Measurements from ENCODE around the gene PLA1A. TPM values are rescaled to one million over a fixed set of nuclear protein-coding genes. Genes with fewer than 3 reads are reported as not detected.

The PLA1A gene
- total RNA-seq, 4 donors from 2014 or later = 0.70 to 4.1 (median 0.85) TPM; not detected in 1

DNA sequence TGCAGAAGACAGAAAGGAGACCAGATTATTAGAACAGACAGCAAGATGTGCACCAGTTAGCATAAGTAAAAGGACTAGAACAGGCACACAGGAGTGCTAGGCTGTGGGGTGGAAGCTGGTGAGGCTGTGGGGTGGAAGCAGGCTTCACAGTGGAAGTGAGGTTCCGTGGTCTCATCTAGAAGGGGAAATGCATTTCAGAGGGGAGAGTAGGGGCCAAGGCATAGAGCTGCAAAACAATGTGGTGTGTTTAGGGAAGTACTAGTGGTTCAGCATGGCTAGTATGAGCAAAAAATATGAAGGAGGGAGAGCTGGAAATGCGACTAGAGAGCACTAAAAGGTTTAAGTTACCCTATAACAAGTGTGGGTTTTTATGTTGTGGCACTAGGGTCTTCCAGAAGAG, 56.2 kb downstream of the PLA1A start:
- DNase-seq = no peak
- H3K4me1 ChIP-seq = no peaks in the 10 kb centered on the region
- no peak for TF ChIP-seq POLR2A (IDR thresholded peaks at IDR 0.05)
- no peak overlapping the region for H3K27ac ChIP-seq
- H3K36me3 ChIP-seq = no peaks in the 10 kb centered on the region
- H3K4me3 ChIP-seq = no peak overlapping the region
- H3K9me3 ChIP-seq = no peaks in the 10 kb centered on the region
- H3K27me3 ChIP-seq = no peaks in the 10 kb centered on the region

DNA sequence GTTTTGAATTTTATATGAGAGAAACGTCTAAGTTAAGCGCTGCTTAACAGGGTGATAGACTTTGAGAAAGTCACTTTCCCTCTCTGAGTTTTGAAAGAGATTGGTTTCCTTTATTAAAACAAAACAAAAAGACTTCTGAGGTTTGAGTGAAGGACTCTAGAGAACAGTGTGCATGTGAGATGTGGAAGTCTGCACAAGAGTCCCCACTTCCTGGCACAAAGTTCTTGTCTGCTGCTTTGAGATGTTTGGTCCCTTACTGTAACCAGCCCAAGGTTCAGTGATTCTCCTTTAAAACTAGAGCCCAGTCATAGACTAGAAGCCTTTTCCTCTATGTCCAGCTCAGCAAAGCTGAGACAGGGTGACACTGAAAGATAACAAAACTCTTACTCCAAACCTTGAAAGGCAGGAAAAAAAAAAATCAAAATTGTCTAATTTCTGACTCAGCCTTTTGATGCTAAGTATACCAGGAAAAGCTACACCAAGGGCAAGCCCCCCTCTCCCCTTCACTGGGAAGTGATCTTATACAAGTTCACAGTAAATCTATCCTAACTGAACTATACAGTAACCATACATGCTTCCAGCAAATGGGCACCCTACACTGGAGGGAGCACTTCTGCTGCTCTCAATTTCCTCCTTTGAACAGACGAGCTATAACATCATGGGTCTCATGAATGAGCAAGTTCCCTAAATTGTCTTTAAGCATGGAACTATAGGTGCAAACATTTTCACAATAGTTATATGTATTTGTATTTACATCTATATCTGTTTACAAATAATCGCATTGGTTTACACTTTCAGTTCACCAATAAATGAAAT, 60.4 kb downstream of the PLA1A start:
- Histone ChIP-seq H3K4me1 (no peaks in the 10 kb centered on the region), H3K27ac (no peak overlapping the region), H3K9me3 (no peaks in the 10 kb centered on the region), H3K27me3 (no peaks in the 10 kb centered on the region), H3K36me3 (no peaks in the 10 kb centered on the region), H3K4me3 (peak overlapping the region in 1 of 4 donors; percentile 30)
- TF ChIP-seq, protein P1, sequence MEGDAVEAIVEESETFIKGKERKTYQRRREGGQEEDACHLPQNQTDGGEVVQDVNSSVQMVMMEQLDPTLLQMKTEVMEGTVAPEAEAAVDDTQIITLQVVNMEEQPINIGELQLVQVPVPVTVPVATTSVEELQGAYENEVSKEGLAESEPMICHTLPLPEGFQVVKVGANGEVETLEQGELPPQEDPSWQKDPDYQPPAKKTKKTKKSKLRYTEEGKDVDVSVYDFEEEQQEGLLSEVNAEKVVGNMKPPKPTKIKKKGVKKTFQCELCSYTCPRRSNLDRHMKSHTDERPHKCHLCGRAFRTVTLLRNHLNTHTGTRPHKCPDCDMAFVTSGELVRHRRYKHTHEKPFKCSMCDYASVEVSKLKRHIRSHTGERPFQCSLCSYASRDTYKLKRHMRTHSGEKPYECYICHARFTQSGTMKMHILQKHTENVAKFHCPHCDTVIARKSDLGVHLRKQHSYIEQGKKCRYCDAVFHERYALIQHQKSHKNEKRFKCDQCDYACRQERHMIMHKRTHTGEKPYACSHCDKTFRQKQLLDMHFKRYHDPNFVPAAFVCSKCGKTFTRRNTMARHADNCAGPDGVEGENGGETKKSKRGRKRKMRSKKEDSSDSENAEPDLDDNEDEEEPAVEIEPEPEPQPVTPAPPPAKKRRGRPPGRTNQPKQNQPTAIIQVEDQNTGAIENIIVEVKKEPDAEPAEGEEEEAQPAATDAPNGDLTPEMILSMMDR (IDR thresholded peaks at IDR 0.05) = no peak
- TF ChIP-seq POLR2A (IDR thresholded peaks at IDR 0.05) = no peak
- DNase-seq = no peak

DNA sequence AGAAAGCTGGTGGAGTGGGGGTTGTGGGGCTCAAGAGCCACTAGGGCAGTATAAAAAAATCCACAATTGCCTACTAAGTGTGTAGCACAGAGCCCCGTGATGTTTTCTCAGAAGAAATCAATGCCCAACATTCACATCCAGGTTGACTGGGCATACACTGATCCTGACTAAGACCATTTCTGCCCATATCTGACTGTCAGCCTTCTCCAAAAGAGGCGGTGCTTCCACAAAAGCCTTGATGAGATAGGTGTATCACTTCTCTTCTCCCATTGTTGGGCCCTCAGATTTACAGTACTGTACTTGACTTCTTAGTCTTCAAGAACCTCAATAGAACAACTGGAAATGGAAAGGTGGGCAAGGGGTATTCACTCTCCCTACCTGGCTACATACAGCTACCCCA, 61.3 kb downstream of the PLA1A start:
- no peaks in the 10 kb centered on the region for H3K27me3 ChIP-seq
- DNase-seq = no peak
- no peaks in the 10 kb centered on the region for H3K9me3 ChIP-seq
- TF ChIP-seq, protein P1 (IDR thresholded peaks at IDR 0.05) = no peak
- no peak for TF ChIP-seq POLR2A (IDR thresholded peaks at IDR 0.05)
- H3K4me1 ChIP-seq = no peaks in the 10 kb centered on the region
- H3K4me3 ChIP-seq = peak overlapping the region in 1 of 4 donors; percentile 30
- H3K27ac ChIP-seq = peak overlapping the region in 1 of 4 donors; percentile 51
- H3K36me3 ChIP-seq = no peaks in the 10 kb centered on the region

DNA sequence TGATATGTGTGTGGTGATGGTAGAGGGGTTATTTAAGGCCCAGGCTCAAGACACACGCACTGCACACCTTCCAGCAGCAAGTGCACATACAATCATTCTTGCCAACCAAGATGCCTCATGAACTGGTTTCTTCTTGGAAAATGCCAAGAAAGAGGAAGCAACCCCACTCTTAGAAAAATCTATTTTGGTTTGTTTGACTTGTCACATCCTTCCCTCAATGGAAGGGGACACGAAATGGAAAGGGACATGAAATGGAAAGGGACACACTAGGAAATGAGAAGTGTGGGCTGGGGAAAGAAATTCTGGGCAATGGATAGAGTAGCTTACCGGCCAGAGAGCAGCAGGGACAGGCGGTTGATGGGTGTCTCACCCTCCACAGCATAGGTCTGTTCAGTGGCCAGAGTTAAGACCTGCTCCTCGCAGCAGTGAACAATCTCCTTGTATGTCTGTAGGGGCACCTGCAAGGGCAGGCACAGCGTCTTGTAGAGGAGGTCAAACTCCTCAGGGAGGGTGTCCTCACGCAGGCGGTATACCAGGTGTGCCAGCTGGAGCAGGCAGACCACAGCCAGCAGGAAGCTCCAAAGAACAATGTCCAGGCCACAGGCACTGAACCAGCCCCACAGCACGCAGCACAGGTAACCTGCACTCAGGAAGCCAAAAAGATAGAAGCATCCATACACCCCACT, 62.1 kb downstream of the PLA1A start:
- Histone ChIP-seq H3K27me3 (no peaks in the 10 kb centered on the region), H3K27ac (peak overlapping the region in 2 of 4 donors; percentile 15 to 51), H3K36me3 (no peaks in the 10 kb centered on the region), H3K4me3 (peak overlapping the region in 1 of 4 donors; percentile 30), H3K4me1 (no peaks in the 10 kb centered on the region), H3K9me3 (no peaks in the 10 kb centered on the region)
- DNase-seq = no peak
- TF ChIP-seq, protein P1 (IDR thresholded peaks at IDR 0.05) = no peak
- TF ChIP-seq POLR2A (IDR thresholded peaks at IDR 0.05) = no peak

DNA sequence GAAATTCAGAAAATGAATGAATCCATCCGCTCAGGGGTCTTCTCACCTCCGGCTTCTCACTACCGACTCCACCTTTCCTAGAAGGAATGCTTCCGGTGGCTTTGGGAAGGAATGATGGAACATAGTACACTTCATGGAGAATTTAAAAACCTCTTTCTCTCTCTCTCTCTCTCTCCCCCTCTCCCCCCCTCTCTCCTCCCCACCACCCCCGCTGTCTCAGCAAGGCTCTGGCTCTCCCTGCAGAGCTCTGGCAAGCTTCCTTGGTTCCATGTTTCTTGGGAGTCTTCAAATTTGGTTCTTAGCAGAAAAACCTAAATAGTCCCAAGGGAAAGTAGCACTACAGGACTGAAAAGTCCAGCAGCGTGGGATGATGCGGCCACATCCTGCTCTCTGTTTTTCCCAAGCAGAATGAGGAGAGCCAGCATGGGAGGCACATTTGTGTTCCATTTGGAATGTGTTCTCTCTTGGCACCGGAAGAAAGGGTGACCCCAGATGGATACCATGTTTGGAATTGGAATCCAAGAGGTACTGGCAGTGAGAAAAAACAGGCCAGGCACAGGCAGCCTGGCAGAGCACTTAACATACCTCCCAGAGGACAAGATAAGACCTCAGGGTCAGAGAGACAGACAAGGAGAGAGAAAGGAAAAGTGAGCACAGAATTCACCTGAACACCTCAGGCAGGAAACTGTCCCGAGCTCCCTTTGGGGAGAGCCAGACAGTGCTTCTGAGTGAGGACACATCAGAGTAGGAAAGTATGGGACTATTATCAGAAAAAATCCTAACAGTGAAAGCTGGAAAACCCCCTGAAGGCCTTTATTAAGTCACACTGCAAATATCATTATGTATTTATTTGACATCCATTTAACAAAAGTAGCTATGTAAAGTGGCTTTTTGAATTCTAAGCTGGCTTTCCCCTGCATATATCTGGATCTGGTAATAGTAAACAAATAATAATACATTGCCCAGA, 63.1 kb downstream of the PLA1A start, which contains the start of gene POPDC2:
TSS of gene POPDC2 (minus strand) at position 116 of the 967 bp plus-strand sequence. CDS start 166 bp downstream, outside the sequence.
- peak within 1 kb of the TSS in 1 of 4 donors; percentile 30 for H3K4me3 ChIP-seq
- H3K27ac ChIP-seq = peak within 1 kb of the TSS in 2 of 4 donors; percentile 15 to 51
- H3K27me3 ChIP-seq = no peaks in the 10 kb centered on the region
- no peaks in the 10 kb centered on the region for H3K9me3 ChIP-seq
- TF ChIP-seq, protein P1 (IDR thresholded peaks at IDR 0.05) = no peak
- no peak for TF ChIP-seq POLR2A (IDR thresholded peaks at IDR 0.05)
- H3K4me1 ChIP-seq = no peaks in the 10 kb centered on the region
- H3K36me3 ChIP-seq = no peaks in the 10 kb centered on the region
- no peak for DNase-seq

Data from Peyer's patch (tissue), 4 donors.